OCI-LY3 (cell line): ENCODE results near the gene CLSTN3.

Experiments
- EZH2phosphoT487 ChIP-seq: fragments of 200-600 bp; shearing (Covaris generic); IDR thresholded peaks from 2 replicates; pipeline ENCODE4 v1.6.1; 2018; ENCODE audit warnings: antibody characterized with exemption, mixed run types, low read depth
- TF ChIP-seq, protein P1 (sequence below): fragments of 200-600, 300-600 bp; sonication (generic); IDR thresholded peaks from 2 replicates; pipeline ENCODE4 v1.5.1; 2014; ENCODE audit warnings: antibody characterized with exemption, low read length, low read depth

DNA sequence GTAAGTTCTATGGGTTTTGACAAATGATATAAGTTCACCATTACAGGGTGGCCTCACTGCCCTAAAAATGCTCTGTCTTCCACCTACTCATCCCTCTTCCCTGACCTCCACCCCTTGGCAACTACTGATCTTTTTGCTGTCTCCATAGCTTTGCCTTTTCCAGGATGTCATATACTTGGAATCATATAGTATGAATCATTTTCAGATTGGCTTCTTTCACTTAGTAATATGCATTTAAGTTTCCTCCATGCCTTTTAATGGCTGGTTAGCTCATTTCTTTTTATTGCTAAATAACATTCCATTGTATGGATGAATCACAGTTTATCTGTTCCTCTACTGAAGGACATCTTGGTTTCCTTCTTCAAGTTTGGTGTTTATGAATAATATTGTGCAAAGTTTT, 45.3 kb downstream of the CLSTN3 start:
- TF ChIP-seq, protein P1, sequence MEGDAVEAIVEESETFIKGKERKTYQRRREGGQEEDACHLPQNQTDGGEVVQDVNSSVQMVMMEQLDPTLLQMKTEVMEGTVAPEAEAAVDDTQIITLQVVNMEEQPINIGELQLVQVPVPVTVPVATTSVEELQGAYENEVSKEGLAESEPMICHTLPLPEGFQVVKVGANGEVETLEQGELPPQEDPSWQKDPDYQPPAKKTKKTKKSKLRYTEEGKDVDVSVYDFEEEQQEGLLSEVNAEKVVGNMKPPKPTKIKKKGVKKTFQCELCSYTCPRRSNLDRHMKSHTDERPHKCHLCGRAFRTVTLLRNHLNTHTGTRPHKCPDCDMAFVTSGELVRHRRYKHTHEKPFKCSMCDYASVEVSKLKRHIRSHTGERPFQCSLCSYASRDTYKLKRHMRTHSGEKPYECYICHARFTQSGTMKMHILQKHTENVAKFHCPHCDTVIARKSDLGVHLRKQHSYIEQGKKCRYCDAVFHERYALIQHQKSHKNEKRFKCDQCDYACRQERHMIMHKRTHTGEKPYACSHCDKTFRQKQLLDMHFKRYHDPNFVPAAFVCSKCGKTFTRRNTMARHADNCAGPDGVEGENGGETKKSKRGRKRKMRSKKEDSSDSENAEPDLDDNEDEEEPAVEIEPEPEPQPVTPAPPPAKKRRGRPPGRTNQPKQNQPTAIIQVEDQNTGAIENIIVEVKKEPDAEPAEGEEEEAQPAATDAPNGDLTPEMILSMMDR, result no peak
- no peak for TF ChIP-seq EZH2phosphoT487
